ENCODE data around the gene PMEL.
"Not testable (repeated sequence)": the region's sequence is repeated elsewhere in the genome, so short reads cannot be mapped to it uniquely, and the experiment has no call there.

The PMEL gene

DNA sequence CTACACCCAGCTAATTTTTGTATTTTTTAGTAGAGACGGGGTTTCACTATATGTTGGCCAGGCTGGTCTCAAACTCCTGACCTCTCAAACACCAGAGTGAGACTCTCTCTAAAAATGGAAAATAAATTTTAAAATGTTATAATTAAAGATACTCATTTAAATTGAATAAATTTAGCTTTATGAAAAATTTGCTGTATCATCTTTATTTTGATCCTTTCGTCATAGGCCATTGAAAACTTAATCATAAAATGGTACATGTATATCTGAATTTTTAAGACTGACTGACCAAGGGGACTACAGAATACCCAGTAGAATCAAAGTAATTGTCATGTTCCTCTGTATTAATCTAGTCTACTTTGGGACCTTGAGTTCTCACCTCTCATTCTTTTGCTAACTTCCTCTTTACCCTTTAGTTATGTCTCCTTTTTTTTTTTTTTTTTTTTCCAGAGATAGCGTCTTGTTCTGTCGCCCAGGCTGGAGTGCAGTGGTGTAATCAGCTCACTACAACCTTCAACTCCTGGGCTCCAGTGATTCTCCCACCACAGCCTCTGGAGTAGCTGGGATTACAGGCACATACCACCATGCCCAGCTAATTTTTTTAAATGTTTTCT lies 17.5 kb upstream of the PMEL start:
- no peak for DNase-seq

DNA sequence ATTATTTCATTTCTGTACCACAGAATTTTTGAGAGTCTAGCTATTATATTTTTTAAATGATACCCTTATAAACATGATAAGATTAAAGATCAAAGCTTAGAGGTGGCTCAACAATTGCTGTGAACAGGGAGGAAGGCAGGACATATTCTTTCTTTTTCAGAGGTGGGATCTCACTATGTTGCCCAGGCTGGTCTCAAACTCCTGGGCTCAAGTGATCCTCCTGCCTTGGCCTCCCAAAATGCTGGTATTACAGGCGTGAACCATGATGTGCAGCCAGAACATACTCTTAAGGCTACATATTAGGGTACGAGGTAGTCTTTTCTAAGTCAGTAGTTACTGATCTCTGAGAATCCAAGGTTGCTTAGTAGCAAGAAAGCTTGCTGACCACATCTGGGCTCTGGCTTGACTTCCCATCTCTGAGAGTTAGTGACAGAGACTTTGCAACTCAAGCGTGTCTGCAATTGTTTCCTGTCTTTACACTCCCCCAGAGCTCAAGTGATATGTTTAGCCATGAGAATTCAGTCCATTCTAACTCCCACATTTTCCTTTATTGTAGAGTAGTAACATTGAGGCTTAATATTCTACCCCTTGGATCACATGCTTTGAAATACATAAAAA lies 16.6 kb upstream of the PMEL start:
- DNase-seq: no peak

DNA sequence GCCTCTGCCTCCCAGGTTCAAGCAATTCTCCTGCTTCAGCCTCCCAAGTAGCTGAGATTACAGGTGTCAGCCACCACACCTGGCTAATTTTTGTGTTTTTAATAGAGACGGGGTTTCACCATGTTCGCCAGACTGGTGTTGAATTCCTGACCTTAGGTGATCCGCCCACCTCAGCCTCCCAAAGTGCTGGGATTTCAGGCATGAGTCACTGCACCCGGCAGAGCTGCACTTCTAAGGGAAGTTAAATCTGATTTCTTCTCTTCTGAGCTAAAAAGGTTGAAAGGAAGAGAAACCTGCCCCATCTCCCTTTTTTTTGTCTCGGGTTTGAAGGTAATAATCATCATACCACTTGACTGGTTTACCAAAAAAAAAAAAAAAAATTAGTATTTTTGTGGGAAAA lies 16.0 kb upstream of the PMEL start:
- DNase-seq: not testable (repeated sequence)

DNA sequence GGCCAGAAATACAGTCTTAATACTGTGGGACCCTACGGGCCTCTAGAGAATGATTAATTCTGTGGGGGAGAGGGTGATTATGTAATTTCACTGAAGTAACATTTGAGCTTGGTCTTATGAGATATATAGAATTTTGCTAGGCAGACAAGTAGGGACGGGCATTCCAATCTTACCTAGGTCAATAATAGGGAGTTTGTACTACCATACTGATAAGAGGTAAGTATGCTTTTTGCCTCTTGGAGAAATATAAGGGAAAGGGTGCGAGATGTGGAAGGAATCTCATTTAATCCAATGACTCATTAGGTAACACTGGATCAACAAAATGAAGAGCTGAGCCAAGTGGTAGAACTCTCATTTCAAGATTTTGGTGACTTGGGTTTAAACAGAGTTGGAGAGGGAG lies 13.2 kb upstream of the PMEL start:
- DNase-seq: no peak

DNA sequence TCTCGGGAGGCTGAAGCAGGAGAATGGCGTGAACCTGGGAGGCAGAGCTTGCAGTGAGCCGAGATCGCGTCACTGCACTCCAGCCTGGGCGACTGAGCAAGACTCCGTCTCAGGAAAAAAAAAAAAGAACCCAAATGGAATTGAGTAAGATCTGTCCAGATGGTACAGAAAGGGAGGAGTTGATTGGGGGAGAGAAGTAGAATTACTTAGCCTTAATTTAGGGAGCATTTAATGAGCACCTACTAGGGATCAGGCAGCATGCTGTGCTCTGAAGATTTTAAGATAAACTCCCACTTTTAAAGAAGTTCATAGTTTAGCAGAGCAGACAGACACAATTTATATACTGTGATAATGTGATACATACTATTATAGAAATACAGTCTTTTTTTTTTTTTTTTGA lies 12.6 kb upstream of the PMEL start:
- no peak for DNase-seq

DNA sequence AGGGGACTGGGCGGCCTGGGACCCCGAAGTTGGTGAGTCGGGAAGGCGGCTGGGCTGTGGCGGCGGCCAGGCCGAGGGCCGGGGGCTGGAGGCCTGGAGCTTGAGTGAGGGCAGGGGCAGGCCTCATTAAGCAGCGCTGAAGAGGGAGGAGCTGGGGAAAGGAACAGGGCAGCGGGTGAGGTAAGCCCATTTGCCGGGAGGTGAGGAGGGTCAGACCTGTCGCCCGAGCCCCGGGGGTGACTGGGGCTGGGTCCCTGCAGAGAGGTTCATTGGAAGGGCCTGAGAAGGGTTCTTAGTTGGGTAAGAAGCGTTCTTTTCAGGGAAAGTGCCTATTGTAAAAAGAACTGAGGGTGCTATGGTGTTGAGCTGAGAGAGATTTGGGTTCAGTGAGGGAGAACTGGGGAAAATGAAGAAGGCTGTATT lies 8.5 kb upstream of the PMEL start:
- peak in 3 of 51 donors; percentile 49 to 64 (median 54) for DNase-seq

DNA sequence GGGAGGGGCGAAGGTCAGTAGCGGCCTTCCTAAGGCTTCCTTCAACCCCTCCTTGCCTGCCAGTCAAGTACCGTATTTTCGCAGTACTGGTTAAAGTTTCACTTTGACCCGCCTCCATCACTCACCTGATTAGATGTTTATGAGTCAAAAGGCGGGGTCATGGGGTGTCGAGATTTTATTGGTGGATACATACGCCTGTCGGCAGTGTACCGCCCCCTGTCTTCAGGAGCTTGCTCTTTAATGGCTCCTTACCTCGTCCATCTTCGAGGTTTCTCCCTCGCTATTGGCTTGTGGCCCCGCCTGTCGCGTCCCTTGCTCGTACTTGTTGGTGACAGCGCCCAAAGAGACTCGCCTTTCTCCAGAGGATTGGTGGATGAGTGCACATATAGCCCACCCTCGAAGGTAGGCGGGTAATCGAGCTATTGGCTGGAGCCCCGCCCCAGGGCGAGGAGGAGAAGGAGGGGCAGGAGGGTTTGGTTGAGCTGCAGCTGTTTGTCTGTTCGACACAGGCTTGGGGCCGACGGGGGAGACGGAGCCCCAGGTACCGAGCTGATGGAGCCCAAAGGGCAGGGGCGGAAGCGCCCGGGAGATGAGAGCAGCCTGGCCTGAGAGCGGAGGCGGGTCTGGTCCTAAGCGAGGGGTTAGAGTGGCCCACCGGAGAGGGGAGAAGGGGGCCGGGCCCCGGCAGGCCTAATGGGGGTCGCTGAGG lies 7.9 kb upstream of the PMEL start, which contains the start of gene RAB5B:
Gene RAB5B, plus strand, starts transcription at position 480 of the 709 bp plus-strand sequence. CDS start 12,883 bp downstream, outside the sequence.
- peak; percentile 79 to 100 (median 99) for DNase-seq

DNA sequence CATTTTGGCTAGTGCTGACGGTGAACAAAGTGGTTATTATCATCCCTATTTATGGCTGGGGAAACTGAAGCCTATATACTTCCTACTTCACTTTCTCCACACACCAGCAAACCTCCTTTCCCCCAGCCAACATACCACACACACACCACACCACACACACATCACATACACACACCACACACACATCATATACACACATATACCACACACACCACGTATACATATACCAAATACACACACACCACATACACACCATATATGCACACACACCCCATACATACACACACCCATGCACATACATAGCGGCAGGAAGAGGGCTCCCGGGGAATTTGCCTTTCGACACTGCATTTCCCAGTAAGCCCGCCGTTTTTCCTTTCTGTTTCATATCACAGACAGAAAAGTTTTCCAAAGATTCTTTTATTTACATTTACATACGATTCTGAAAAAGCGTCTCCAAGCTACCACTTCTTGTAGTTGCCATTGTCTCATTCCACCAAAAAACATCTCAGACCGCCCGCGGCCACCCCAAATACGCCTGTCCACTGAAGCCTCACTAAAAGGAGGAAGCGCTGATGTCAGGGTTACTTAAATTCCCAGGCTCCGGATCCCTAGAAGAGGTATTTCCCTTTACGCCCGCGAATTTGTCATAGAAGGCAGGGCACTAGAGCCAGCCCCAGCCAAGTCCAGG lies 7.2 kb upstream of the PMEL start:
- DNase-seq: peak in 6 of 51 donors; percentile 32 to 91 (median 44)

DNA sequence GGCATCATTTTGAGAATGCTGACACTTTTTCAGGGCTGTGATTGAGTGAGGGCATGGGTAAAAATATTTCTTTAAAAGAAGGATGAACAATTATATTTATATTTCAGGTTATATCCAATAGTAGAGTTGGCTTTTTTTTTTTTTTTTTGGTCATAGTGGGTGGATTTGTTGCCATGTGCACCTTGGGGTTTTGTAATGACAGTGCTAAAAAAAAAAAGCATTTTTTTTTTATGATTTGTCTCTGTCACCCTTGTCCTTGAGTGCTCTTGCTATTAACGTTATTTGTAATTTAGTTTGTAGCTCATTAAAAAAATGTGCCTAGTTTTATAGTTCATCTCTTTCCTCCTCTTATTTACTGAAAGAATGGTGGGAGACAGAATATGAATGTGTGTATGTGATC lies 6.6 kb upstream of the PMEL start:
- no peak for DNase-seq

DNA sequence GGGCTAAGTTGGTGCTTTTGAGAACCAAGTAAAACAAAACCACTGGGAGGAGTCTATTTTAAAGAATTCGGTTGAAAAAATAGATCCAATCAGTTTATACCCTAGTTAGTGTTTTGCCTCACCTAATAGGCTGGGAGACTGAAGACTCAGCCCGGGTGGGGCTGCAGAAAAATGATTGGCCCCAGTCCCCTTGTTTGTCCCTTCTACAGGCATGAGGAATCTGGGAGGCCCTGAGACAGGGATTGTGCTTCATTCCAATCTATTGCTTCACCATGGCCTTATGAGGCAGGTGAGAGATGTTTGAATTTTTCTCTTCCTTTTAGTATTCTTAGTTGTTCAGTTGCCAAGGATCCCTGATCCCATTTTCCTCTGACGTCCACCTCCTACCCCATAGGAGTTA lies 6.2 kb upstream of the PMEL start:
- DNase-seq: no peak

DNA sequence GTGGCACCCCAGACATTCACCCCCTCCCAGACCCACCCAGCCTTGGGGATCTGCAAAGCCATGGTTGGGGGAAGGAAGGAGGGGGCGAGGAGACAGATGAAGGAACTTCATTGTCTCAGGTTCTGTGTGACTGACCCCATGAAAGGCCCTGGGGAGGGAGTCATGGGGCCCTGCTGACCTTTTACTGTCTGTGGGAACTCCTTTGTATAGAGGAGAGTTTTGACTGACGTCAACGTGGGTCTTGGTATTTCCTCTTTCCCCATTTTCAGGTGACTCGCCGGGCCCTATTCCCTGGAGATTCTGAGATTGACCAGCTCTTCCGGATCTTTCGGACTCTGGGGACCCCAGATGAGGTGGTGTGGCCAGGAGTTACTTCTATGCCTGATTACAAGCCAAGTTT lies 4.9 kb upstream of the PMEL start:
- no peak for DNase-seq

DNA sequence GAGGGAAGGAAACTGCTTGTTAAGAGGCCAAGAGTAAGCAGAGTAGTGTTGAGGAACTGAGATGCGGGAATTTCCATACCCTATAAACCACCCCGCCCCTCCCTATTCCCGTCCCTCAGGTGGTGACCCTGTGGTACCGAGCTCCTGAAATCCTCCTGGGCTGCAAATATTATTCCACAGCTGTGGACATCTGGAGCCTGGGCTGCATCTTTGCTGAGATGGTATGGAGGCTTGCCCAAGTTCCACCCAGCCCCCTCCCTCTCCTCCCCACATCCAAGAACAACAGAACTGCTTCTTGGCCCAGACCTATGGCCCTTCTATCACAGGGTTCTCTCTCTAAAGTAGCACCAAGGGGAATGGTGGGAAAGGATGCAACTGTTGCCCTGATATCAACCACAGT lies 3.5 kb upstream of the PMEL start:
- DNase-seq: no peak

DNA sequence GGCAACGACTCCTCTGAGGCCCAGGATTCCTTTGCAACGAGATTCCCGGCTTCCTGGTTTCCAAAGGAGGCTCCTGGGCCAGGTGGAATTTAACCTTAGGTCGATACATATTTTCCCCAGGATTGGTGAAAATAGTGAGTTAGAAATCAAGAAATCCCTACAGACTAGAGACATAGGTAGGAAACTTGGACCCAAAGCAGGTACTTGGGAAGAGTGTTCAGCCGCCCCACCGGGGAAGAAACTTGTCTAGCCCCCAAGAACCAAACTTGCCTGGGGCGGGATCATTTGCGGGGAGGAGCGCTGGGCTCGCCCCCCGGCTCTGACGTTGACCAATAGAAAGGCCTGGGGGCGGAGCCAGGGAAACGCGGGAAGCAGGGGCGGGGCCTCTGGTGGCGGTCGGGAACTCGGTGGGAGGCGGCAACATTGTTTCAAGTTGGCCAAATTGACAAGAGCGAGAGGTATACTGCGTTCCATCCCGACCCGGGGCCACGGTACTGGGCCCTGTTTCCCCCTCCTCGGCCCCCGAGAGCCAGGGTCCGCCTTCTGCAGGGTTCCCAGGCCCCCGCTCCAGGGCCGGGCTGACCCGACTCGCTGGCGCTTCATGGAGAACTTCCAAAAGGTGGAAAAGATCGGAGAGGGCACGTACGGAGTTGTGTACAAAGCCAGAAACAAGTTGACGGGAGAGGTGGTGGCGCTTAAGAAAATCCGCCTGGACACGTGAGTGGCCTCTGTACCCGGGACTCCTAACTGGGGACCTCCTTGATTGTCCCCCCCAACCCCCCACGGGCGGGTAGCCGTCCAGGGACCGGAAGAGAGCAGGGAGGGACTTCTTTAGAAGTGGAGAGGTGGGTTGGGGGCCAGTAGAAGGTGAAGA lies 803 bp upstream of the PMEL start, which contains the start of gene CDK2:
Gene CDK2, plus strand, starts transcription at position 423 of the 874 bp plus-strand sequence. Its CDS starts 179 bp downstream, at position 602.
- peak; percentile 6 to 88 (median 72) for DNase-seq

DNA sequence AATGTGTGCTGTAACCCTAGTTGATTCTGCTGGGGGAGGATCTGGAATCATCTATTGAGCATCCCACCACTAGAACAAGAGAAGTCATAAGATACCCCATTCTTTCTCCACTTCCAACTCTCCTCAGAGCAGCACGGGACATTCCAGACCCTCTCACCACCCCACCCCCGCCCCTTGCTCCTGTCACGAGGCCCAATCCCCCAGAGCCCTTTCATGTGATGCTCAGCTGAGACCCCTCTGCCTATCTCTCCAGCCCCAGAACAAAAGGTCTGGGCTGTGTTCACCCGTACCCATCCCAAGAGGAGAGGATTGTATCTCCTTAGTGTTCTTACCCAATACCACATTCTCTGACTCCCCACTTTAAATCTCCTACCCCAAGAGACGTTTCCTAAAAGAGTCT lies 602 bp downstream of the PMEL start:
- DNase-seq: no peak

DNA sequence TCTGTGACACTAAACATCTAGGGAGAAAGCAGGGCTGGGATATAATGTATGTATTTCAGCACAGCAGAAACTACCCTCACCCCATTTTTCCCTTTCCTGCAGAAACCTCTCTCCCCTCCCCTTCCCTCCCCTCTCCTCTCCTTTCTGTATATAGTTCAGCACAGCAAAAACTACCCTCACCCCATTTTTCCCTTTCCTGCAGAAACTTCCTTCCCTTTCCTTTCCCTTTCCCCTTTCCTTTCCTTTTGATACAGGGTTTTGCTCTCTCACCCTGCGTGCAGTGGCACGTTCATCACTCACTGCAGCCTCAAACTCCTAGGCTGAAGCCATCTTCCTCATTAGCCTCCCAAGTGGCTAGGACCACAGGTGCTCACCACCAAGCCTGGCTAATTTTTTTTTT lies 2.1 kb downstream of the PMEL start:
- DNase-seq: no peak

DNA sequence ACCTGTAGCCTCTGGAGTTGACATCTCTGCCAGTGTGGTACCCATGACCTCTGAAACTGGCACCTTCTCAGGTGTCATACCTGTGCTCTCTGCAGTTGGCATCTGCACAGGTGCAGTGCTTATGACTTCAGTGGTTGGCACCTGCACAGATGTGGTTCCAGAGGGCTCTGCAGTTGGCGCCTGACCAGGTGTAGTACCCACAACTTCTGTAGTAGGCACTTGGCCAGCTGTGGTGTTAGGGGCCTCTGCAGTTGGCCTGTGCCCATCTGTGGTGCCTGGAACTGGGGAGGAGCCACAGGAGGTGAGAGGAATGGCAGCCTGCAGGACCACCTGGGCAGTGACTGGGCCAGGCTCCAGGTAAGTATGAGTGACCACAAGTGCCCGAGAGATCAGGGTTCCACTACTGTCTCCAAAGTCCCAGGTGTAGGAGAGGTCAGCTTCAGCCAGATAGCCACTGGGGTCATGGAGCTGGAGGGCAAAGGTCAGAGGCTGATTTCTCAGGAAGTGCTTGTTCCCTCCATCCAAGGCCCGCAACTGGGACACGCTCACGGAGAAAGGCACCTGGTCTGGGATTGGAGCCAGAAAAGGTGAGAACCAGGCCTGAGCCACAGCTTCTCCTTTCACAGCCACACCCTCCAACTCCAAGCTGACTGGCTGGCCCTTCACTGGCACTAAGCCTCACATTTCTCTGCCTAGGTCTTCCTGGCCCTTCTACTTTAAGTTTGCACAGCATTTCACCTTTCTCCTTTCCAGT lies 8.6 kb downstream of the PMEL start:
- no peak for DNase-seq

DNA sequence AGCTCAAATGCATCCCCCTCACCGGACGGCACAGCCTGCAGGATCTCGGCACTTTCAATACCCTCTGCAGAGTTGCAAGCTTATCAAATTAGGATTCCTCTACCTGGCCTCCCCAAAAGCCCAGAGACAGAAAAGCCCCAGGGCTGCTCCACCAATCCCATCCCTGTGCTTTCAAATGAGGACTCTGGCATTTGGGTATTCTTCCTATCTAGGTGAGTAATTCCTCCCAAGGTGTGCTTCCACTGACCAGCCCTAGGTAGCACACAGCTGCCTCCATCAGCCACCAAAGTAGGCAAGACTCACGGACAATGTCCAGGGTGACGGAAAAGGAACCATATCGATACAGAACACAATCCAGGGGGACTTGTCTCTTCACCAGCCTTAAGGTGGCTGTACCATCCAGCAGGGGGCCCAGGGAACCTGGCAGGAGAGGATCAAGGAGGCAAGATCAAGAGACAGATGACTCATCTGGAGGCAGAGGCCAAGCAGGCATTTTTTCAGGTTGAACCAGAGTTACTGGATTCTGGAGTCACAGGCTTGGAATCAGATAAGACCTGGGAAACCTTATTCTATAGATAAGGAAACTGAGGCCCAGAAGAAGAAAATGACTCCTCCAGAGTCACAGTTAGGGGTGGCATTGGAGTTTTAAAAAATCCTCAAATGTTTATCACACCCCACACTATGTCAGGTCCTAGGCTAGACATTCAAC lies 9.9 kb downstream of the PMEL start:
- no peak for DNase-seq

DNA sequence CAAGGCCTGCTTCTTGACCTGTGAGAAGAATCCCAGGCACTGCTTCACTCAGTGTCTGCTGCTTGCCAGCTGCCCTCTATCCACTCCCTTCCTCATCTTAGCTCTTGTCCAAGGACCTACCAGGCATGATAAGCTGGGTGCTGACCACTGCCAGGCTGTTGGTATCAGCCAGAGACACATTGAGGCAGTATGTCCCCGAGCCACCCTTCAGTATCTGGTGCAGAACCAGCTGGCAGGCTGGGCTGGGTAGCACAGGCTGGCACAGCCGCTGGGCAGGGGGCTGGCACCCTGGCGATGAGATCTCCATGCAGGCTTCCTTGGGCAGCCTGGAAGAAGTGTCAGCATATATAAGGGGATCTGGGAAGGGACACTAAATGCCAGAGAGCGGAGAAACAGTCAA lies 10.5 kb downstream of the PMEL start:
- DNase-seq: no peak

DNA sequence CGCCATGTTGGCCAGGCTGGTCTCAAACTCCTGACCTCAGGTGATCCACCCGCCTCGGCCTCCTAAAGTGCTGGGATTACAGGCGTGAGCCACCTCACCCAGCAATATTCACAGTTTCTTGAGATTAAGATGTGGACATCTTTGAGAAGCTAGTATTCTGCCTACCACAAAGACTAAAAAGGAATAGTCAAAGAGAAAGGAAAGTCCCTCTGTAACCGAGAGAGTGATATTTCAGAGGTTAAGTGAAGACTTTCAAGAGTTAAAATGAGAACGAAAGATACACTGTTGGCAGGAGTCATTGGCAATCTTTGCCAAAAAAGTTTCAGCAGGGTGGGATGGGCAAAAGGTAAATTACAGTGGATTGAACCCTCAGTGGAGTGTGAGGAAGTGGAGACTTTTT lies 19.3 kb downstream of the PMEL start:
- no peak for DNase-seq

All from hypothalamus (tissue), 51 donors.